ENCODE data around the gene DAP. TPM values are rescaled to one million over a fixed set of nuclear protein-coding genes. Genes with fewer than 3 reads are reported as not detected.

Gene DAP
- total and polyA plus RNA-seq, 2 experiments from 2014 or later, result 35.7 to 37.6 TPM

- Histone ChIP-seq H2AFZ (peak overlapping the region; percentile 59; the same call in 1 of the 2 replicates), H3K4me3 (no peak overlapping the region), H3F3A (replicated peaks; ENCODE audit: low read depth) (no peaks in the 10 kb centered on the region), H3K9me2 (ENCODE audit: insufficient read depth) (0 out of 2 replicates have a peak, but pooled peaks cover 7% of the 10 kb centered on the region), H4K20me1 (replicated peaks; ENCODE audit: insufficient read depth) (no peaks in the 10 kb centered on the region), H3K27ac (ENCODE audit: low read depth) (no peak overlapping the region), H3K79me2 (replicated peaks; ENCODE audit: insufficient read depth) (no peaks in the 10 kb centered on the region), H3K27me3 (ENCODE audit: insufficient read depth) (no peaks in the 10 kb centered on the region), H3K36me3 (ENCODE audit: insufficient read depth) (no peaks in the 10 kb centered on the region), H3K4me1 (ENCODE audit: insufficient read depth) (no peaks in the 10 kb centered on the region), H3K4me2 (no peak overlapping the region)
- peaks cover 4% of the 10 kb centered on the region for H3K4me1 Mint-ChIP-seq
- no peaks in the 10 kb centered on the region for H3K27me3 Mint-ChIP-seq (ENCODE audit: insufficient read depth, low read depth, poor library complexity)
- H3K9me3 Mint-ChIP-seq, result no peaks in the 10 kb centered on the region
- no peak for DNase-seq (ENCODE audit: low spot score)
- ATAC-seq, result no peak
- no peak overlapping the region for H3K27ac Mint-ChIP-seq
- TF ChIP-seq STAT1 (IDR thresholded peaks at IDR 0.05; ENCODE audit: unreplicated experiment) (no peak), POLR2AphosphoS5 (IDR thresholded peaks at IDR 0.05; ENCODE audit: low read depth) (no peak), REST (IDR thresholded peaks at IDR 0.05; ENCODE audit: unreplicated experiment) (no peak), EZH2phosphoT487 (IDR thresholded peaks at IDR 0.05; ENCODE audit: unreplicated experiment) (no peak), CTCF (conservative IDR thresholded peaks at IDR 0.05; ENCODE audit: low read depth in 2 of 2) (no peak), ZNF114 (CRISPR knock-in tag; IDR thresholded peaks at IDR 0.05) (no peak), EZH2 (IDR thresholded peaks at IDR 0.05; ENCODE audit: low read depth, unreplicated experiment) (no peak), NANOG (IDR thresholded peaks at IDR 0.05; ENCODE audit: borderline replicate concordance) (no peak), ZNF331 (CRISPR knock-in tag; IDR thresholded peaks at IDR 0.05; ENCODE audit: low read depth) (no peak), CREB1 (CRISPR knock-in tag; IDR thresholded peaks at IDR 0.05; ENCODE audit: low read depth) (no peak), ETS1 (IDR thresholded peaks at IDR 0.05) (no peak), JUNB (IDR thresholded peaks at IDR 0.05; ENCODE audit: unreplicated experiment) (no peak), ZNF462 (CRISPR knock-in tag; IDR thresholded peaks at IDR 0.05) (no peak)
- no peak overlapping the region for H3K4me3 Mint-ChIP-seq
- no peaks in the 10 kb centered on the region for H3K36me3 Mint-ChIP-seq (ENCODE audit: low read depth)
Measured at GRCh38 chr5:10788358-10788757, 27.3 kb upstream of the DAP start.
